ENCODE measurements around the gene NF1. TPM values are rescaled to one million over a fixed set of nuclear protein-coding genes. Genes with fewer than 3 reads are reported as not detected.
"Not testable (repeated sequence)": the region's sequence is repeated elsewhere in the genome, so short reads cannot be mapped to it uniquely, and the experiment has no call there.

Gene NF1
- total RNA-seq, 1 experiment from 2014 or later = 16.4 TPM

DNA sequence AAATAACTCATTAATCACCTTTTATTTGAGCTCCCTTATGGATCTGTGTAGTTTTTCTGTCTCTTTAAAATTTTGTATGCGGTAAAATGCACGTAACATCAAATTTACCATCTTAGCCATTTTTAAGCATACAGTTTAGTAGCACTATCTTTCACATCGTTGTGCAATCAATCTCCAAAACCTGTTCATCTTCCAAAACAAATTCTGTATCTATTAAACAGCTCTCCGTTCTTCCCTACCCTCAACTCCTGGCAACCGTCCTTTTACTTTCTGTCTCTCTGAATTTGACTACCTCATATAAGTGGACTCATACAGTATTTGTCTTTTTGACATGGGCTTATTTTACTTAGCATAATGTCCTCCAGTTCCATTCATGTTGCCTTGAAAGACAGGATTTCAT, 100.5 kb downstream of the NF1 start:
- H3K4me2 ChIP-seq (ENCODE audit: low read length) = no peak overlapping the region
- POLR2A ChIA-PET (ENCODE audit: unreplicated experiment) = no interaction called here

GRCh38 chr17:31198026-31198425, 103.2 kb downstream of the NF1 start:
- H3F3A ChIP-seq (ENCODE audit: low read length, unreplicated experiment) = no peaks in the 10 kb centered on the region
- H3K9ac ChIP-seq (ENCODE audit: low read length) = no peak overlapping the region; the same call in 1 of the 2 replicates
- TF ChIP-seq EZH2 (IDR thresholded peaks at IDR 0.05; ENCODE audit: low read length, unreplicated experiment) (no peak), EZH2phosphoT487 (IDR thresholded peaks at IDR 0.05; ENCODE audit: borderline replicate concordance, low read length) (no peak)
- TF ChIP-seq, protein P1, sequence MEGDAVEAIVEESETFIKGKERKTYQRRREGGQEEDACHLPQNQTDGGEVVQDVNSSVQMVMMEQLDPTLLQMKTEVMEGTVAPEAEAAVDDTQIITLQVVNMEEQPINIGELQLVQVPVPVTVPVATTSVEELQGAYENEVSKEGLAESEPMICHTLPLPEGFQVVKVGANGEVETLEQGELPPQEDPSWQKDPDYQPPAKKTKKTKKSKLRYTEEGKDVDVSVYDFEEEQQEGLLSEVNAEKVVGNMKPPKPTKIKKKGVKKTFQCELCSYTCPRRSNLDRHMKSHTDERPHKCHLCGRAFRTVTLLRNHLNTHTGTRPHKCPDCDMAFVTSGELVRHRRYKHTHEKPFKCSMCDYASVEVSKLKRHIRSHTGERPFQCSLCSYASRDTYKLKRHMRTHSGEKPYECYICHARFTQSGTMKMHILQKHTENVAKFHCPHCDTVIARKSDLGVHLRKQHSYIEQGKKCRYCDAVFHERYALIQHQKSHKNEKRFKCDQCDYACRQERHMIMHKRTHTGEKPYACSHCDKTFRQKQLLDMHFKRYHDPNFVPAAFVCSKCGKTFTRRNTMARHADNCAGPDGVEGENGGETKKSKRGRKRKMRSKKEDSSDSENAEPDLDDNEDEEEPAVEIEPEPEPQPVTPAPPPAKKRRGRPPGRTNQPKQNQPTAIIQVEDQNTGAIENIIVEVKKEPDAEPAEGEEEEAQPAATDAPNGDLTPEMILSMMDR (conservative IDR thresholded peaks at IDR 0.05; ENCODE audit: low read depth, low read length) = no peak
- H3K36me3 ChIP-seq (ENCODE audit: low read depth, low read length) = no peaks in the 10 kb centered on the region
- intact Hi-C loops (cut with micrococcal nuclease) = no loop called here
- peak overlapping the region; percentile 72 for H3K27ac ChIP-seq (ENCODE audit: low read length)
- CTCF ChIA-PET = no interaction called here
- no peaks in the 10 kb centered on the region for H3K9me3 ChIP-seq (ENCODE audit: low read length)
- BruUV-seq (replicated peaks) = no TSS peak
- H3K9me2 ChIP-seq (replicated peaks; ENCODE audit: low read length) = no peaks in the 10 kb centered on the region
- H3K27me3 ChIP-seq (ENCODE audit: low read length) = no peaks in the 10 kb centered on the region
- peak overlapping the region; percentile 47 for H3K4me2 ChIP-seq (ENCODE audit: low read length)
- DNase-seq = peak; percentile 50
- peaks cover 13% of the 10 kb centered on the region for H3K4me1 ChIP-seq (ENCODE audit: insufficient read depth, low read length)
- peak; percentile 92 for ATAC-seq
- no peak overlapping the region for H2AFZ ChIP-seq (ENCODE audit: low read length)
- H4K20me1 ChIP-seq (ENCODE audit: low read length) = no peaks in the 10 kb centered on the region
- H3K4me3 ChIP-seq (ENCODE audit: low read length) = no peak overlapping the region
- POLR2A ChIA-PET (ENCODE audit: unreplicated experiment) = interaction anchor here (0.8 kb wide), 1 partner anchor 16 kb away, joined by 13 read pairs; no protein-coding TSS in a partner anchor
- peaks cover 5% of the 10 kb centered on the region for H3K79me2 ChIP-seq (ENCODE audit: low read length)

More for the DNA sequence above, 100.5 kb downstream of the NF1 start:
- intact Hi-C loops (cut with micrococcal nuclease) = no loop called here
- ATAC-seq (no peak), DNase-seq (no peak)
- Histone ChIP-seq H3K9me3 (ENCODE audit: low read length) (no peaks in the 10 kb centered on the region), H3K4me3 (ENCODE audit: low read length) (no peak overlapping the region), H3K36me3 (ENCODE audit: low read depth, low read length) (no peaks in the 10 kb centered on the region), H3K9ac (ENCODE audit: low read length) (no peak overlapping the region), H3K79me2 (ENCODE audit: low read length) (peaks cover 5% of the 10 kb centered on the region), H3F3A (ENCODE audit: low read length, unreplicated experiment) (no peaks in the 10 kb centered on the region), H3K27ac (ENCODE audit: low read length) (no peak overlapping the region), H4K20me1 (ENCODE audit: low read length) (no peaks in the 10 kb centered on the region), H3K27me3 (ENCODE audit: low read length) (no peaks in the 10 kb centered on the region), H3K9me2 (replicated peaks; ENCODE audit: low read length) (no peaks in the 10 kb centered on the region), H3K4me1 (ENCODE audit: insufficient read depth, low read length) (peaks cover 13% of the 10 kb centered on the region), H2AFZ (ENCODE audit: low read length) (no peak overlapping the region)
- no peak for TF ChIP-seq EZH2 (IDR thresholded peaks at IDR 0.05; ENCODE audit: low read length, unreplicated experiment)
- TF ChIP-seq, protein P1 (conservative IDR thresholded peaks at IDR 0.05; ENCODE audit: low read depth, low read length) = no peak
- CTCF ChIA-PET = interaction anchor here (0.6 kb wide), 1 partner anchor 14 kb away, joined by 3 read pairs; no protein-coding TSS in a partner anchor
- BruUV-seq (replicated peaks) = no TSS peak

GRCh38 chr17:31198666-31199065, 103.9 kb downstream of the NF1 start:
- ATAC-seq; BruUV-seq (replicated peaks); H4K20me1 ChIP-seq (ENCODE audit: low read length); POLR2A ChIA-PET (ENCODE audit: unreplicated experiment); H3K36me3 ChIP-seq (ENCODE audit: low read depth, low read length); H3K27me3 ChIP-seq (ENCODE audit: low read length); H3K79me2 ChIP-seq (ENCODE audit: low read length); H3K9me2 ChIP-seq (replicated peaks; ENCODE audit: low read length); CTCF ChIA-PET; H3K9me3 ChIP-seq (ENCODE audit: low read length); H2AFZ ChIP-seq (ENCODE audit: low read length); H3K9ac ChIP-seq (ENCODE audit: low read length); H3F3A ChIP-seq (ENCODE audit: low read length, unreplicated experiment); H3K4me3 ChIP-seq (ENCODE audit: low read length); intact Hi-C loops (cut with micrococcal nuclease): not testable (repeated sequence)
- Histone ChIP-seq H3K4me1 (ENCODE audit: insufficient read depth, low read length) (peaks cover 13% of the 10 kb centered on the region), H3K4me2 (ENCODE audit: low read length) (peak overlapping the region; percentile 47; the same call in 1 of the 2 replicates), H3K27ac (ENCODE audit: low read length) (peak overlapping the region; percentile 72)
- DNase-seq = peak; percentile 13

All from PC-3 (cell line).